OCI-M2 (cell line): ENCODE results near the gene ARR3.
"Not testable (repeated sequence)": the region's sequence is repeated elsewhere in the genome, so short reads cannot be mapped to it uniquely, and the experiment has no call there.

Experiments used
- DNase-seq: peaks from one replicate; lab custom pipeline; 2025; ENCODE audit not compliant: unreplicated experiment; lab: John Stamatoyannopoulos, UW

ARR3 gene

GRCh38 chrX:70279081-70279480, 10.9 kb downstream of the ARR3 start:
- no peak for DNase-seq

GRCh38 chrX:70280573-70280972, 12.4 kb downstream of the ARR3 start:
- no peak for DNase-seq

GRCh38 chrX:70281951-70282350, 13.8 kb downstream of the ARR3 start, which contains the start of gene RAB41:
Gene RAB41 (plus strand): TSS chrX:70282172. CDS start chrX:70282218, 46 bp downstream.
- DNase-seq, result no peak

GRCh38 chrX:70289168-70289792, 21.1 kb downstream of the ARR3 start:
- DNase-seq, result no peak

- DNase-seq, result no peak
Observed at GRCh38 chrX:70289793-70290770, 21.9 kb downstream of the ARR3 start, which contains the start of the genes KIF4A and PDZD11. Gene KIF4A (plus strand): TSS chrX:70290104. CDS start chrX:70290459, 355 bp downstream. Gene PDZD11 (minus strand): TSS chrX:70289927. CDS start chrX:70289341, 586 bp downstream.

GRCh38 chrX:70292788-70293187, 24.7 kb downstream of the ARR3 start:
- no peak for DNase-seq

GRCh38 chrX:70293621-70294020, 25.5 kb downstream of the ARR3 start:
- DNase-seq, result no peak

GRCh38 chrX:70301716-70302115, 33.6 kb downstream of the ARR3 start:
- DNase-seq, result no peak

- no peak for DNase-seq
Observed at GRCh38 chrX:70313503-70313902, 45.4 kb downstream of the ARR3 start.

GRCh38 chrX:70322784-70323183, 54.6 kb downstream of the ARR3 start:
- DNase-seq, result no peak

GRCh38 chrX:70323628-70324027, 55.5 kb downstream of the ARR3 start:
- DNase-seq, result not testable (repeated sequence)

GRCh38 chrX:70324326-70324725, 56.2 kb downstream of the ARR3 start:
- DNase-seq, result no peak

- no peak for DNase-seq
Observed at GRCh38 chrX:70331161-70331560, 63.0 kb downstream of the ARR3 start.
